ENCODE measurements around the gene DNAH7. TPM values are rescaled to one million over a fixed set of nuclear protein-coding genes. Genes with fewer than 3 reads are reported as not detected.

DNAH7 gene
- total RNA-seq, 1 donor from 2014 or later = 0.25 TPM

DNA sequence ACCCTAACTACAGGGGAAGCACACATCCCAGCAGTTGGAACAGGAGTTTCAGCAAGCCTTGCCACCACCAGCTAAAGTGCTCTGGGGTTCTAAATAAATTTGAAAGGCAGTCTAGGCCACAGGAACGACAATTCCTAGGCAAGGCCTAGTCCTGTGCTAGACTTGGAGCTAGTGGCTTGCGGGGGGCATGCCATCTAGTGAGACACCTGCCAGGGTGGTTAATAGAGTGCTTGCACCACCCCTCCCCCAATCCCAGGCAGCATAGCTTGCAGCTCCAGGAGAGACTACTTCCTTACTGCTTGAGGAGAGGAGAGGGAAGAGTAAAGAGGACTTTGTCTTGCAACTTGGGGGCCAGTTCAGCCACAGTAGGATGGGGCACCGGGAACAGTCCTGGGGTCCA, 309.8 kb downstream of the DNAH7 start:
- DNase-seq = no peak
- ATAC-seq = no peak
- intact Hi-C loops (cut with micrococcal nuclease) = no loop called here

DNA sequence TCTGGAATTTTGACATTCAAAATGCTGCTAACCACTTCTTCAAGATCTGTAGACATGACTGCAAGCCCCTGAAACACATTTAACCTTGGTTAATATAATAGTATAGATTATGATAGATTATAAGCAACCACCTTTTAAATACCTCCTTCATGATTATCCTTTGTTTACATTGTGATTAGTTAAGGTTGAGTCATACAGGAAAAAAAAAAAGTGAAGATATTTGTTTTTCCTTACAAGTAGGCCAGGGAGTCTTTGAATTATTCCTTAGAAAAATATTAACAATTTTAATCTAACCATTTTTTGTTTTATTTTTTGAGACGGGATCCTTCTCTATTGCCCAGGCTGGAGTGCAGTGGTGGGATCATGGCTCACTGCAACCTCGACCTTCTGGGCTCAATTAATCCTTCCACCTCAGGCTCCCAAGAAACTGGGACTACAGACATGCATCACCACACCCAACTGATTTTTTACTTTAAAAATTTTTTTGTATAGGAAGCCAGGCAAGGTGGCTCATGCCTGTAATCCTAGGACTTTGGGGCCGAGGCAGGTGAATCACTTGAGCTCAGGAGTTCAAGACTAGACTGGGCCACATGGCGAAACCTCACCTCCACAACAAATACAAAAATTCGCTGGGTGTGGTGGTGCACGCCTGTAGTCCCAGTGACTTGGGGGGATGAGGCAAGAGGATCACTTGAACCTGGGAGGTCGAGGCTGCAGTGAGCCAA, 312.3 kb downstream of the DNAH7 start:
- intact Hi-C loops (cut with micrococcal nuclease) = no loop called here
- no peak for ATAC-seq
- no peak for DNase-seq

DNA sequence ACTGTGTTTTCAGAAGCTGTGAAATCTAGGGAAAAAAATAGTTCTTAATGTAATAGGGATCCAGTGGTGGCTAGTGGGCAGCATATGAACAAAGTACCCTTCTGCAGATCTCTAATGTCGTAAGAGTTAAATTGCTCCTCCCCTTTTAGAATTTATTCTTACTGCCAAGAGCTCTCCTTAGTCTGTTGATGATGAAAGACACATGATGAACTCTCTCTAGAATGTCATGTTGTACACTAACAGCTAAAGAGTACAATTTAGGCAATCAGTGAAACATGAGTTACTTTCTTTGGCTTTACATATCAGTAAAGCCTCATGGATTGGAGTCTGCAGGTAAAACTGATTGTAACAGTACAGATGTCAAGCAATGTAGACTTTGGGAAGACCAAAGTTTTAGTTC, 327.4 kb downstream of the DNAH7 start:
- intact Hi-C loops (cut with micrococcal nuclease) = no loop called here
- DNase-seq (no peak), ATAC-seq (no peak)

DNA sequence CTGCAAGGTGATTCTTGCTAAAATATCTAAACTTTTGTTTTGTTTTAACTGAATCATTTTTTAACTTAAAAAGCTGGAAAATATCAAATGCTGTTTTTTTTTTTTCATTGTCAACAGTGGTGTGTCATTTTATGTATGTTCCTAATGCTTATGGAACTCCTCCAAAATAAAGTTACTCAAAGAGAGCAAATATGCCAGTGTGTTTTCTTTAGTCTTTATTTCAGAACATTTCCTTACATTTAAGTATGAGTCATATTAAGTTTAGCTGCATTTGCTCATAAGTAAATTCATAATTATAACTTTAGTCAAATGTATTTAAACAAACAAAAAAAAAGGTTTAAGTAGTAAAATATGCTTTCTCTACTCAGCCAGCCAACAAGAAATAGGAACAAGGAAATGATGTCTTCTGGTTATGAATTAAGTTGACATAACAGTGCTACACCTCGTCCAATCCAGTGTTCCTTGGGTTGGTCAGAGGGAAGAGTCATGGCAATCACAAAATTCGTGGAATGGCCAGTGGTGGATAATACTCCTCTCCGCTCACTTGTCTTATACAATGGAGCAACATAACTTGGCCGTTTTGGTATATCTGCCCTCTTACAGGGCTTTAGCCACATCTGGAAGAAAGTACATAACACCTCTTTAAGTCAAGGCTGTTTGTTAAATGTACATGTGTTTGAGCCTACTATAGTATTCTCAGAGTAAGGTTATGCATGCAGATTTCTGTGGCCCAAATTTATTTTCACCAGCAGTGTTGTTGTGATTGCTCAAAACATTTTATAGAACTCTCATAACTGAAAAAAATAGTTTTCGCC, 330.9 kb downstream of the DNAH7 start:
- ATAC-seq = no peak
- DNase-seq = no peak
- intact Hi-C loops (cut with micrococcal nuclease) = no loop called here

GRCh38 chr2:195735347-195735746, 333.3 kb downstream of the DNAH7 start:
- intact Hi-C loops (cut with micrococcal nuclease) = no loop called here
- DNase-seq (no peak), ATAC-seq (no peak)

GRCh38 chr2:195734931-195735330, 333.7 kb downstream of the DNAH7 start:
- no peak for DNase-seq
- intact Hi-C loops (cut with micrococcal nuclease) = no loop called here

DNA sequence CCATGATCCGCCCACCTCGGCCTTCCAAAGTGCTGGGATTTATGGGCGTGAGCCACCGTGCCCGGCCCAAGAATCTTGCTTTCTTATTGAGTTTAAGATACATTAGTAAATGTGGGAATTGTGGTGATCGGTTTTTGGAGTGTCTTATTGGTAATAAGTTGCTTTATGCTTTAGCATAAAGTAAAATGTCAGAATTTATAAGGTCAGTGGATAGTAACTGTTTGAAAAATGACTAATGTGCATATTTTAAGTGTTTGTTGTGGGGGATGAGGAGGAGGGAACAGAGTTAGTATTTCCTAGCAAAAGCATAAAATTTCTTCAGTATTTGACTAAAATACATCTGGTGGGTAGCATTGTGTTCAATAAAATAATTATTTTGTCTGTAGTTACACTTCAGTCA, 334.2 kb downstream of the DNAH7 start:
- DNase-seq (no peak), ATAC-seq (no peak)
- intact Hi-C loops (cut with micrococcal nuclease) = no loop called here

More at GRCh38 chr2:195734931-195735330, 333.7 kb downstream of the DNAH7 start:
- no peak for ATAC-seq

DNA sequence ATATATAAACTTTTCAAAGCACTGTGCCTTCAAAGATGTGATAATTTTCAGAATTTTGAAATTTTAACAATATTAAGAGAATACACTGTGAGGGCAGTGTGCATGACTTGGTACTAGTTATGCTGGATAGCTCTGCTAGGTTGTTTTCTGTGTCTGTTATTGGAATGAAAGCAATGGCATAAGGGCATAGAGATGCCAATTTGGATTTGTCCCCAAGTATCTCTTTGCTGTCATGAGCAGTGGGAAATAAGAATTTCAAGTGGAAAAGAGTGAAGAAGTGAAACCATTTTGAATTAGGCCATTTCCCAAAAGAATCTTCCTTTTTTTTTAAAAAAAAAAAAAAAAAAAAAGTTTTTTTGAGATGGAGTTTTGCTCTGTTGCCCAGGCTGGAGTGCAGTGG, 334.8 kb downstream of the DNAH7 start:
- DNase-seq = no peak
- intact Hi-C loops (cut with micrococcal nuclease) = no loop called here
- no peak for ATAC-seq

- intact Hi-C loops (cut with micrococcal nuclease) = no loop called here
- ATAC-seq (no peak), DNase-seq (no peak)
These were observed 336.1 kb downstream of the DNAH7 start for GRCh38 chr2:195732574-195732973.

GRCh38 chr2:195730912-195731311, 337.7 kb downstream of the DNAH7 start:
- no peak for DNase-seq
- intact Hi-C loops (cut with micrococcal nuclease) = no loop called here
- no peak for ATAC-seq

DNA sequence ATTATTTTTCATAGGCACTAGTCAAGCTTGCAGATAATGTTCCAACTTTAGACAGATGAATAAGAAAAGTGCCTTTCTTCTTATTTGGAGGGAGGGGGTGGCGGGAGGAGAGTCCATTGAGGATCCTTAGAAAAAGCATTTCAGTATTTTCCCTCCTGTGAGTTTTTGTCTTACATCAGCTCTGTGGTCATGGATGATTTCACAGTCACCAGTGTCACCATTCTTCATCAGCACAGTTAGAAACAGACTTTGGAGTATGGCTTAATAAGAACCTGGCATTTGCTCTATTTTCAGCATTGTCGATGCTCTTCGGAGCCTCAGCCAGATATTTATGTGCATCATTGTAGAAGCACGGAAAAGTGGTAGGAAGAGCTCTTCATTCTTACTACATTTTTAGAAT, 341.5 kb downstream of the DNAH7 start:
- ATAC-seq = no peak
- DNase-seq = no peak
- intact Hi-C loops (cut with micrococcal nuclease) = no loop called here

GRCh38 chr2:195722075-195722474, 346.6 kb downstream of the DNAH7 start:
- no peak for ATAC-seq
- DNase-seq = no peak
- intact Hi-C loops (cut with micrococcal nuclease) = no loop called here

DNA sequence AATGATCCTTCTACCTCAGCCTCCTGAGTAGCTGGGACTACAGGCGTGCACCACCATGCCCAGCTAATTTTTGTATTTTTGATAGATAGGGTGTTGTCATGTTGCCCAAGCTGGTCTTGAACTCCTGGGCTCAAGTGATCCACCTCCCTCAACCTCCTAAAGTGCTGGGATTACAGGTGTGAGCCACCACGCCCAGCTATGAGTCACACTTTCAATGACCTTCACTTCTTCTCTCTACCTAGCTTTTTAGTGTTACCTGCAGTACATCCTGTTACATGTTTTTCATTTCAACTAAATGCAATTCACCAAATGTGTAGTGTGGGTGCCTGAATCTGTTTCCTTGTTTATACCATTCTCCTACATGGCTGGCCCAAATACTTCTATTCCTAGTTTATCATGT, 347.6 kb downstream of the DNAH7 start:
- DNase-seq = no peak
- no peak for ATAC-seq
- intact Hi-C loops (cut with micrococcal nuclease) = no loop called here

DNA sequence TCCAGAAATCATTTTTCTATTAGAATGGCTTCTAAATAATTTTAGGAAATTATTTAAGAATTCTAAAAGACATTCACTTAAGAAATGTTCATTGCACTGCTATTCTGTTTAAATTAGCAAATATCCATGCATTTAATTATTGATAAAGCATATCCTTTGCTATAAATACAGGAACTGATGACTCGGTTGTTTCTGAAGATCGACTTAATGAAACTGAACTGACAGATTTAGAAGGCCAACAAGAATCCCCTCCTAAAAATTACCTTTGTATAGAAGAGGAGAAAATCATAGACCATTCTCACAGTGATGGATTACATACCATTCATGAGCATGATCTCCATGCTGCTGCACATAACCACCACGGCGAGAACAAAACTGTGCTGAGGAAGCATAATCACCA, 352.2 kb downstream of the DNAH7 start:
- ATAC-seq (no peak), DNase-seq (no peak)
- intact Hi-C loops (cut with micrococcal nuclease) = no loop called here

DNA sequence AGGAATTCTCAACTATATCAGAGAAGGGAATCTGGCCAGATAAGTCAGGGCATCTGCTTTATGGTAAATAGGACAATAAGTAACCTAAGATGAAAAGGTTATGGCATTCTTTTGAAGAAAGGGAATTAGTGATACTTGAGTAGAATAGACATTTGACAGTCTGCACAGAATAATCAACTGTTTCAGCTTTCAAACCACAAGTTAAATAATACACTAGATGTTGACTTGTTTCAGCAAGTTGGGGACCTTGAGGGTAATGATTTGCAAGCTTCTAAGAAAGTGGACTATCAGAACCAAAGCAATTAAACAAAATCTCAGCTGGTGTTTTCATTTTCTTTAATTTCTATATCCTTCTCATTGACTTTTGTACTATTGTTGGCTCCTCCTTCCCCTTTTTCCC, 357.2 kb downstream of the DNAH7 start:
- DNase-seq (no peak), ATAC-seq (no peak)
- intact Hi-C loops (cut with micrococcal nuclease) = no loop called here

DNA sequence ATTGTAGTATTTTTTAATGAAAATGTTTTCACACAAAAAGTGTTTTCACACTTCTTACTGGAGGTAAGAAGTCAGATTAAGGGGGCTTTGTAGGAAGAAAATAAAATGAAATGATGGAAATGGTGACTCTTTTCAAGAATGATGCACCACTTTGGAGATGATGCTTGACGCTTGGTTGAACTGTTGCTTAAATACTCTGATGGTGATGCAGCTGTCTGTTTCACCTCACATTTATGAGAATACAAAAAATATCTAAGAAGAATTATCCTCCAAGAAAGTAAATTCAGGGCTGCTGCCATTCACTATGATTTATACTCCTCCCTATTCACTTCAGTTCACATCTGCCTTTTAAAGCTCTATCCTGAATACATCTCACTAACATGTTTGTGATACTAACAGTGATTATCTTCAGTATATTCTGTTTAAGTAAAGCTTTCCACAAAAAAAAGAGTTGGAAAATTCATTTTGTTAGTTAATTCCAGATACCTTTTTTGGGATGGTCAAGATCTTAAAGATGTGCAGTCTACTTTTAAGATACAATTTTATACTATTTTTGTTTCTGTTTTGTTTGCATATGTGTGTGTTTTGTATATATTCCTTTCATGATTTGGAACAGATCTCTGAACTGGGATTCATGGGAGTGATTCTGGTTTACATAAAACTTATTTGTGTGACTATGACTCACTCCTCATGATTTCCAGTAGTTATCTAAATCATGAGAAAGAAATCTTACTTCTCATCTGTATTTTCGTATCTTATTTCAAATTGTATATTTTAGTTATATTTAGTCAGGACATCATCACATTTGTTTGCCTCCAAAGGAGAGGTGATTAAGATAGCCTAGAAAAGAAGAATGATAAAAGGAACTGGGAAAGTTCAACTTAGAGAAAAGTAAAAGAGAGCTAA, 358.5 kb downstream of the DNAH7 start:
- intact Hi-C loops (cut with micrococcal nuclease) = no loop called here
- no peak for ATAC-seq
- no peak for DNase-seq

DNA sequence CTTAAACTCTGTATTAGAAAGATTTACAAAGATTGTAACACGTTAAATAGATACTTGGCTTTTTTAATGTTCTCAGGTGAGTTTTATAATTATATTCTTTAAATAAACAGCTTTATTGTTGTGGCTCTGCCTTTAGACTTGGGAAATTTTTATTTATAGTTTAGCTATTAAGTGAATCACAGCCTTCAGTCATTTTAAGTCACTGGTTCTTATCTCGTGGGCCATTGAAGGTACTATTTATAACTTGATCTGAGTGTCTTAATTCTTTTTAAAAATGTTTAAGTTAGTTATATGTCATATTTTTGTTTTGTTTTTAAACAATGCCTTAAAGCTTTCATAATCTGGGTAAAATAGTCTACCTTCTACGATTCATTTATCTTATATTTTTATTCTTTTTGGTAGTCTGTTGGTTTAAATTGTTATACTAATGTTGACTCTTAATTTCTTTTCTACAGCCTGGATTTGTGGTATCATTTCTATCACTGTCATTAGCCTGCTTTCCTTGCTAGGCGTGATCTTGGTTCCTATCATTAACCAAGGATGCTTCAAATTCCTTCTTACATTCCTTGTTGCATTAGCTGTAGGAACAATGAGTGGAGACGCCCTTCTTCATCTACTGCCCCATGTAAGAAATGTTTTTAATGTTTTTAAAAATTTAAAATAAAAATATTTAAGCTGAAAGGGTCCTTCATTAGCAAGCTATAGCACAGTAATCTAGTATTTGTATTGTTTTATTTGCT, 362.3 kb downstream of the DNAH7 start:
- ATAC-seq = no peak
- intact Hi-C loops (cut with micrococcal nuclease) = no loop called here

GRCh38 chr2:195700480-195700879, 368.2 kb downstream of the DNAH7 start:
- intact Hi-C loops (cut with micrococcal nuclease) = no loop called here
- no peak for ATAC-seq

More for the DNA sequence above, 362.3 kb downstream of the DNAH7 start:
- no peak for DNase-seq

DNA sequence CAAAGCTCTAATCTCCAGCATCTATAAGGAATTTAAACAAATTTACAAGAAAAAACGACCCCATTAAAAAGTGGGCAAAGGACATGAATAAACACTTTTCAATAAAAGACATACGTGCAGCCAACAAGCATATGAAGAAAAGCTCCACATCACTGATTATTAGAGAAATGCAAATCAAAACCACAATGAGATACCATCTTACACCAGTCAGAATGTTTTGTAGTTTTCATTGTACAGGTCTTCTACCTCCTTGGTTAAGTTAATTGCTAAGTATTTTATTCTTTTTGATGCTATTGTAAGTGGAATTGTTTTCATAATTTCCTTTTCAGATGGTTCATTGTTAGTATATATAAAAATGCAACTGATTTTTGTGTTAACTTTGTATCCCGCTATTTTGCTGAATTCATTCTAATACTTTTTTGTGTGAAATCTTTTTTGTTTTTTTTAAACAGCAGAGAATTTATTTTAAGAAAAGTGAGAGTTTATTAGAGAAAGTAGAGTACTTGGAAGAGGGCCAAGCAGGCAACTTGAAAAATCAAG, 370.9 kb downstream of the DNAH7 start:
- ATAC-seq (no peak), DNase-seq (no peak)
- intact Hi-C loops (cut with micrococcal nuclease) = no loop called here

More at GRCh38 chr2:195700480-195700879, 368.2 kb downstream of the DNAH7 start:
- DNase-seq = no peak

All from left ventricle myocardium superior (tissue), 1 donor.